Chondrocyte (in vitro differentiated cells): ENCODE results near the gene SCLT1. TPM values are rescaled to one million over a fixed set of nuclear protein-coding genes. Genes with fewer than 3 reads are reported as not detected.

Source experiments
- DNase-seq: peaks from one replicate; pipeline ENCODE4 v3.0.0; 2021; ENCODE audit warnings: mixed read lengths, low spot score
- H3K27ac Mint-ChIP-seq: one replicate; pipeline ENCODE4 v1.8.0; 2021; ENCODE audit warnings: mild to moderate bottlenecking, moderate library complexity, mixed read lengths; ENCODE audit not compliant: unreplicated experiment
- H3K27me3 Mint-ChIP-seq: 2 replicates; pipeline ENCODE4 v1.8.0; 2021; ENCODE audit warnings: low read depth, mixed read lengths
- H3K36me3 Mint-ChIP-seq: 2 replicates; pipeline ENCODE4 v1.8.0; 2021; ENCODE audit warnings: low read depth, mixed read lengths
- H3K4me1 Mint-ChIP-seq: 2 replicates; pipeline ENCODE4 v1.8.0; 2021; ENCODE audit warnings: low read depth, mild to moderate bottlenecking, mixed read lengths
- H3K4me3 Mint-ChIP-seq: one replicate; pipeline ENCODE4 v1.8.0; 2021; ENCODE audit warnings: mild to moderate bottlenecking, moderate library complexity, mixed read lengths; ENCODE audit not compliant: unreplicated experiment
- H3K9me3 Mint-ChIP-seq: 2 replicates; pipeline ENCODE4 v1.8.0; 2021; ENCODE audit warnings: low read depth, mixed read lengths
- CTCF ChIP-seq: fragments of 200-600 bp; sonication (generic); IDR thresholded peaks from 2 replicates; pipeline ENCODE4 v1.5.0; 2021; ENCODE audit warnings: antibody characterized with exemption, mild to moderate bottlenecking, moderate library complexity
- total RNA-seq: library from RNA; stranded (reverse); gene quantifications from 3 replicates; pipeline ENCODE4 v1.2.1, GENCODE V29; 2021

The SCLT1 gene
- total RNA-seq, 1 donor from 2014 or later = 12.3 TPM

- no peaks in the 10 kb centered on the region for H3K27me3 Mint-ChIP-seq
- H3K36me3 Mint-ChIP-seq = peaks cover 8% of the 10 kb centered on the region
- no peak for DNase-seq
- H3K27ac Mint-ChIP-seq = no peak overlapping the region
- H3K4me1 Mint-ChIP-seq = peaks cover 14% of the 10 kb centered on the region
- TF ChIP-seq CTCF = no peak
- no peak overlapping the region for H3K4me3 Mint-ChIP-seq
- H3K9me3 Mint-ChIP-seq = peaks cover 20% of the 10 kb centered on the region
Observed at GRCh38 chr4:128916832-128917231, 176.5 kb downstream of the SCLT1 start.

DNA sequence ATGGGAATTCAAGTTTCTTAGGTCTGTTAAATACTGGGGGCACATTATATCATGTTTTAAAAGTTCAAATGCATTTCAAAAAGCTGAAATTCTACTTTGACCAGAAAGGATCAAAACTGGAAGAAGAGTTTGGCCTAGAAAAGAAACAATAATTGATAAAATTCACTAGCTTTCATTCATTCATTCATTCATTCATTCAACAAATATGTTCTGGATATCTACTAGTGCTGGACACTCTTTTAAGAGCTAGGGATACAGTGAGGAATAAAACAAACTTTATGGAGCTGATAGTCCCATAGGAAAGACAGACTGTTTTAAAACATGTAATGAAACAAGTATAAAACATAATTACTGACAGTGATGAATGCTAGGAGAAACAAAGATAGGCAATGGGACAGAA lies 177.8 kb downstream of the SCLT1 start:
- Mint-ChIP-seq H3K4me3 (no peak overlapping the region), H3K9me3 (peaks cover 8% of the 10 kb centered on the region), H3K27ac (no peak overlapping the region), H3K4me1 (peaks cover 14% of the 10 kb centered on the region), H3K27me3 (no peaks in the 10 kb centered on the region), H3K36me3 (peaks cover 6% of the 10 kb centered on the region)
- DNase-seq = no peak
- no peak for TF ChIP-seq CTCF

DNA sequence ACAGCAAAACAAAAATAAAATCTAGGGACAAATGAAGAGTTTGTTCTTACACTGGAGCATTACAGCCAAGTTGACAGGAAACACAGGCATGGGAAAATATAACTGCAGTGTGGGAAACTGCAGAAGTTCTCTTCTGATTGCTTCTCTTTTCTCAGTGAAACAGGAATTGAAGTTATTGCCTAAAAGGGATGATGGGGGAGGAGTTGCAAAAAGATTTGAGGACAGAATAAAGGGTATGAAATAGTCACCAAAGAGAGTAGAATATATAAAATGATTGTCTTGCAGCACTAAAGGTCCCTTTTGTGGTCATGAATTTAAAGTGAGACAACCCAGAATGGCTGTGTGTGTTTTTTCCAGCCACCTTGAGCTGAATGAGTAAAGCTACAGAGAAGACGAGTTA lies 180.1 kb downstream of the SCLT1 start:
- Mint-ChIP-seq H3K4me3 (no peak overlapping the region), H3K27ac (no peak overlapping the region), H3K9me3 (no peaks in the 10 kb centered on the region), H3K36me3 (no peaks in the 10 kb centered on the region), H3K27me3 (no peaks in the 10 kb centered on the region), H3K4me1 (peaks cover 6% of the 10 kb centered on the region)
- no peak for TF ChIP-seq CTCF
- no peak for DNase-seq

GRCh38 chr4:128908735-128909134 lies 184.6 kb downstream of the SCLT1 start:
- no peak for DNase-seq
- TF ChIP-seq CTCF = no peak

DNA sequence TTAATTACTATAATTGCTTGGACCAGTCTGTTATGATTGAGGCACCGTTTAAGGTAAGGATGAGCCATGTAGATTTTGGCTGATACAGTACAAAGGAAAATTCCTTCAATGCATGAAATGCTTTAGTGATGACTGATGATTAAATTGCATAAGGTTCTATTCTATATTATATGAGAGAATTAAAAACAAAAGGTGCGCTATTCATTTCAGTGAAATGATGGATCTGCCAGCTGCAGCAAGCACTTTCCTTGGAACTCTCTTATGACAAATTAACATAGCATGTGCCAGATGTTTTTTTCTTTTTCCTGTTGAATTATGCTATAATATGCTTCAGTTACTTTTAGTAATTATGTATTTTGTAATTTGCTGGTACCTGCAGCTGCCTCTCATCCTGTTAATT lies 185.4 kb downstream of the SCLT1 start:
- Mint-ChIP-seq H3K36me3 (no peaks in the 10 kb centered on the region), H3K4me1 (peaks cover 6% of the 10 kb centered on the region), H3K27me3 (no peaks in the 10 kb centered on the region), H3K27ac (no peak overlapping the region), H3K4me3 (no peak overlapping the region), H3K9me3 (no peaks in the 10 kb centered on the region)
- DNase-seq = no peak
- TF ChIP-seq CTCF = no peak

More at GRCh38 chr4:128908735-128909134, 184.6 kb downstream of the SCLT1 start:
- Mint-ChIP-seq H3K4me1 (peaks cover 11% of the 10 kb centered on the region), H3K27me3 (no peaks in the 10 kb centered on the region), H3K9me3 (no peaks in the 10 kb centered on the region), H3K36me3 (no peaks in the 10 kb centered on the region), H3K27ac (no peak overlapping the region), H3K4me3 (no peak overlapping the region)
